ENCODE data around the gene BLTP3A.

GRCh38 chr6:34793877-34794276, 2.0 kb downstream of the BLTP3A start:
- TF ChIP-seq CTCF (IDR thresholded peaks at IDR 0.05): no peak
- no peak for TF ChIP-seq POLR2AphosphoS5 (IDR thresholded peaks at IDR 0.05)

All from breast epithelium (tissue), 3 donors.